Astrocyte of the cerebellum (primary cell): Measurements from ENCODE around the gene ZFP36L2.

ENCODE experiments used
- DNase-seq: peaks from one replicate; pipeline ENCODE4 v3.0.0-alpha.2; 2011; ENCODE audit warnings: low read depth
- H3K4me3 ChIP-seq: 2 replicates; pipeline ENCODE4 v1.5.1; 2011; ENCODE audit warnings: mild to moderate bottlenecking, low read depth, low read length, moderate library complexity
- CTCF ChIP-seq: IDR thresholded peaks from 2 replicates; pipeline ENCODE4 v1.5.1; 2012; ENCODE audit warnings: low read length, low read depth, moderate library complexity, mild to moderate bottlenecking; ENCODE audit errors: missing control alignments
- in situ Hi-C: cut with HindIII; loops from 2 replicates; pipeline ENCODE4 v1.10.0; 2017; ENCODE audit warnings: low sequenced_read_pairs

ZFP36L2 gene

GRCh38 chr2:43215673-43216255 is 10.6 kb downstream of the ZFP36L2 start:
- no peak overlapping the region for H3K4me3 ChIP-seq
- no peak for DNase-seq
- in situ Hi-C loops, result loop anchor here (5.0 to 10.0 kb wide), 2 partner anchors 101 to 253 kb away; no protein-coding TSS in a partner anchor
- TF ChIP-seq CTCF, result no peak

- TF ChIP-seq CTCF, result no peak
- H3K4me3 ChIP-seq, result no peak overlapping the region
- DNase-seq, result no peak
- in situ Hi-C loops, result loop anchor here (10.0 kb wide), 1 partner anchor 99 kb away; no protein-coding TSS in a partner anchor
Measured at GRCh38 chr2:43214253-43214652, 12.2 kb downstream of the ZFP36L2 start.

GRCh38 chr2:43212931-43213330 is 13.5 kb downstream of the ZFP36L2 start:
- H3K4me3 ChIP-seq, result no peak overlapping the region
- in situ Hi-C loops, result loop anchor here (10.0 kb wide), 1 partner anchor 98 kb away; no protein-coding TSS in a partner anchor
- no peak for TF ChIP-seq CTCF
- no peak for DNase-seq

- DNase-seq, result no peak
- no peak for TF ChIP-seq CTCF
- H3K4me3 ChIP-seq, result no peak overlapping the region
- in situ Hi-C loops, result loop anchor here (10.0 kb wide), 1 partner anchor 98 kb away; no protein-coding TSS in a partner anchor
Measured at GRCh38 chr2:43212216-43212835, 14.1 kb downstream of the ZFP36L2 start.

- in situ Hi-C loops, result loop anchor here (10.0 kb wide), 1 partner anchor 96 kb away; no protein-coding TSS in a partner anchor
- no peak overlapping the region for H3K4me3 ChIP-seq
- TF ChIP-seq CTCF, result no peak
- DNase-seq, result no peak
Measured at GRCh38 chr2:43210467-43211303, 15.7 kb downstream of the ZFP36L2 start.

- no peak overlapping the region for H3K4me3 ChIP-seq
- in situ Hi-C loops, result loop anchor here (10.0 kb wide), 1 partner anchor 95 kb away; no protein-coding TSS in a partner anchor
- DNase-seq, result no peak
- TF ChIP-seq CTCF, result no peak
Measured at GRCh38 chr2:43210125-43210466, 16.3 kb downstream of the ZFP36L2 start.
